Measurements from ENCODE around the gene ZFP90. TPM values are rescaled to one million over a fixed set of nuclear protein-coding genes. Genes with fewer than 3 reads are reported as not detected.

Gene ZFP90
- total RNA-seq, 1 experiment from 2014 or later = 14.5 TPM

GRCh38 chr16:68612996-68613395 is 73.9 kb downstream of the ZFP90 start:
- Histone ChIP-seq H2AFZ (no peak overlapping the region), H3K79me2 (ENCODE audit: low read depth) (no peaks in the 10 kb centered on the region), H3K9me3 (ENCODE audit: insufficient read depth, low read depth) (peaks cover 3% of the 10 kb centered on the region), H3K27me3 (ENCODE audit: insufficient read depth, low read depth) (no peaks in the 10 kb centered on the region; the same call in 1 of the 2 replicates), H3F3A (ENCODE audit: insufficient read depth, low read depth) (no peaks in the 10 kb centered on the region), H3K27ac (no peak overlapping the region), H4K20me1 (ENCODE audit: insufficient read depth) (no peaks in the 10 kb centered on the region), H3K4me2 (no peak overlapping the region), H3K4me1 (replicated peaks; ENCODE audit: insufficient read depth) (no peaks in the 10 kb centered on the region), H3K36me3 (ENCODE audit: low read depth) (no peaks in the 10 kb centered on the region), H3K9me2 (ENCODE audit: insufficient read depth) (no peaks in the 10 kb centered on the region), H3K4me3 (no peak overlapping the region)
- intact Hi-C loops (cut with micrococcal nuclease; ENCODE audit: unreplicated experiment) = no loop called here
- no peak for DNase-seq
- BruUV-seq (replicated peaks) = no TSS peak
- ChIA-PET CTCF (no interaction called here), POLR2A (ENCODE audit: unreplicated experiment) (no interaction called here)
- TF ChIP-seq EZH2 (IDR thresholded peaks at IDR 0.05; ENCODE audit: low read depth) (no peak), CTCF (conservative IDR thresholded peaks at IDR 0.05) (no peak)

- H3K79me2 ChIP-seq (ENCODE audit: low read depth) = no peaks in the 10 kb centered on the region
- CTCF ChIA-PET = no interaction called here
- no peak overlapping the region for H3K4me3 ChIP-seq
- no peak overlapping the region for H2AFZ ChIP-seq
- no peaks in the 10 kb centered on the region for H3K9me2 ChIP-seq (ENCODE audit: insufficient read depth)
- DNase-seq = no peak
- H3F3A ChIP-seq (ENCODE audit: insufficient read depth, low read depth) = no peaks in the 10 kb centered on the region
- H3K9me3 ChIP-seq (ENCODE audit: insufficient read depth, low read depth) = peaks cover 3% of the 10 kb centered on the region
- H3K27ac ChIP-seq = no peak overlapping the region
- TF ChIP-seq EZH2 (IDR thresholded peaks at IDR 0.05; ENCODE audit: low read depth) = no peak
- no peak for TF ChIP-seq CTCF (conservative IDR thresholded peaks at IDR 0.05)
- no peaks in the 10 kb centered on the region for H3K4me1 ChIP-seq (replicated peaks; ENCODE audit: insufficient read depth)
- intact Hi-C loops (cut with micrococcal nuclease; ENCODE audit: unreplicated experiment) = no loop called here
- no peaks in the 10 kb centered on the region for H3K36me3 ChIP-seq (ENCODE audit: low read depth)
- H3K27me3 ChIP-seq (ENCODE audit: insufficient read depth, low read depth) = no peaks in the 10 kb centered on the region; the same call in 1 of the 2 replicates
- BruUV-seq (replicated peaks) = no TSS peak
- H4K20me1 ChIP-seq (ENCODE audit: insufficient read depth) = no peaks in the 10 kb centered on the region
- POLR2A ChIA-PET (ENCODE audit: unreplicated experiment) = no interaction called here
- no peak overlapping the region for H3K4me2 ChIP-seq
Measured at GRCh38 chr16:68617734-68618133, 78.6 kb downstream of the ZFP90 start.

Other genes with a start within 250 kb of the ZFP90 start
- gene SLC7A6OS, start 228.3 kb upstream of the ZFP90 start, total RNA-seq (2021) = 14.2 and 17.2 TPM in 2 replicates
- 47.5 and 65.7 TPM in 2 replicates for gene PRMT7, start 228.3 kb upstream of the ZFP90 start, total RNA-seq (2021)
- 0.30 and 0.94 TPM in 2 replicates for gene SMPD3, start 90.8 kb upstream of the ZFP90 start, total RNA-seq (2021)
- 70.3 and 81.3 TPM in 2 replicates for gene CDH3, start 106.0 kb downstream of the ZFP90 start, total RNA-seq (2021)
- gene CDH1, start 198.0 kb downstream of the ZFP90 start, total RNA-seq (2021) = 117 and 120 TPM in 2 replicates

Measured in PC-9 (cell line).